Measurements from ENCODE around the gene DHDDS.
"Not testable (repeated sequence)": the region's sequence is repeated elsewhere in the genome, so short reads cannot be mapped to it uniquely, and the experiment has no call there.

The DHDDS gene

GRCh38 chr1:26477446-26478152, 45.5 kb downstream of the DHDDS start:
- no peak for DNase-seq

GRCh38 chr1:26478159-26478558, 46.0 kb downstream of the DHDDS start:
- DNase-seq: no peak

- DNase-seq: no peak
These were observed 46.9 kb downstream of the DHDDS start for GRCh38 chr1:26478988-26479387.

GRCh38 chr1:26482921-26483320, 50.8 kb downstream of the DHDDS start:
- DNase-seq: no peak

- DNase-seq: no peak
These were observed 51.9 kb downstream of the DHDDS start for GRCh38 chr1:26483980-26484379.

- DNase-seq: no peak
These were observed 58.0 kb downstream of the DHDDS start for GRCh38 chr1:26490155-26490554.

GRCh38 chr1:26493267-26493666, 61.1 kb downstream of the DHDDS start:
- DNase-seq: no peak

GRCh38 chr1:26493938-26494337, 61.8 kb downstream of the DHDDS start:
- DNase-seq: no peak

- no peak for DNase-seq
These were observed 64.7 kb downstream of the DHDDS start for GRCh38 chr1:26496861-26497260.

- DNase-seq: no peak
These were observed 66.8 kb downstream of the DHDDS start for GRCh38 chr1:26498894-26499293.

- DNase-seq: no peak
These were observed 68.5 kb downstream of the DHDDS start for GRCh38 chr1:26500488-26501175.

GRCh38 chr1:26510711-26511110, 78.6 kb downstream of the DHDDS start:
- not testable (repeated sequence) for DNase-seq

- not testable (repeated sequence) for DNase-seq
These were observed 83.7 kb downstream of the DHDDS start for GRCh38 chr1:26515836-26516235.

GRCh38 chr1:26516987-26517765, 85.1 kb downstream of the DHDDS start:
- DNase-seq: no peak

- DNase-seq: no peak
These were observed 85.6 kb downstream of the DHDDS start for GRCh38 chr1:26517766-26518049.

- no peak for DNase-seq
These were observed 86.2 kb downstream of the DHDDS start for GRCh38 chr1:26518355-26518754.

- no peak for DNase-seq
These were observed 88.2 kb downstream of the DHDDS start for GRCh38 chr1:26520339-26520738.
